K562 (cell line): ENCODE results near the gene LRMDA. TPM values are rescaled to one million over a fixed set of nuclear protein-coding genes. Genes with fewer than 3 reads are reported as not detected.

ENCODE experiments used
- ATAC-seq: fragments of 200-7000 bp; cut with Tn5 transposase; 3 replicates; pipeline ENCODE4 v1.9.1; 2020; ENCODE audit warnings: moderate library complexity
- BruUV-seq: library from RNA; stranded (reverse); fragments of 400-500 nt; replicated peaks from 2 replicates; lab custom pipeline; 2021; lab: Mats Ljungman, UMichigan
- CTCF ChIA-PET: fragments of 300-600 bp; formaldehyde crosslinking; extraction: SDS; loops from one replicate; lab custom pipeline; 2021; ENCODE audit warnings: low intra/inter-chr PET ratio; lab: Yijun Ruan, JAX
- POLR2A ChIA-PET: fragments of 300-600, 350-650 bp; sonication (Branson Sonifier 250); formaldehyde crosslinking; extraction: SDS; loops from one replicate; lab custom pipeline; 2021; ENCODE audit warnings: antibody characterized with exemption, inconsistent platforms; lab: Yijun Ruan, JAX
- DNase-seq, 4 experiments: peaks; one replicate each; pipeline versions ENCODE4 v3.0.0 to v3.0.0-alpha.2; 2011 to 2018; ENCODE audit warnings: low spot score in 3 of 4, mixed read lengths in 3 of 4; ENCODE audit errors: extremely low read depth in 1 of 4
- FAIRE-seq: peaks from 2 replicates; lab custom pipeline; 2011; peaks lifted over from hg19 to GRCh38; lab: Jason Lieb, UNC
- H2AFZ ChIP-seq: 2 replicates; pipeline ENCODE4 v1.6.0; 2011; ENCODE audit warnings: low read depth, low read length, control low read depth, inconsistent platforms
- H3K27ac ChIP-seq: fragments of 200-600 bp; 3 replicates; pipeline ENCODE4 v1.8.0; 2011; ENCODE audit warnings: low read depth, mild to moderate bottlenecking, control low read depth, inconsistent platforms, low read length, moderate library complexity, mixed read lengths; ENCODE audit errors: extremely low read depth
- H3K27me3 ChIP-seq, 2 experiments: fragments of 300-600 bp in 1 of 2; 2 replicates in 1 of 2; 3 replicates in 1 of 2; pipeline versions ENCODE4 v1.6.0 to v1.8.0; 2011; ENCODE audit warnings: inconsistent platforms in 2 of 2, low read length in 2 of 2, mild to moderate bottlenecking in 1 of 2, mixed read lengths in 1 of 2, moderate library complexity in 1 of 2; ENCODE audit not compliant: control insufficient read depth in 2 of 2, insufficient read depth in 2 of 2
- H3K36me3 ChIP-seq: fragments of 300-600 bp; 3 replicates; pipeline ENCODE4 v1.8.0; 2011; ENCODE audit warnings: mild to moderate bottlenecking, low read length, inconsistent platforms; ENCODE audit not compliant: control insufficient read depth, insufficient read depth
- H3K4me1 ChIP-seq, 2 experiments: fragments of 200-600 bp in 1 of 2; replicated peaks in 1 of 2; 2 replicates in 1 of 2; 3 replicates in 1 of 2; pipeline versions ENCODE4 v1.5.1 to v1.8.0; 2011; ENCODE audit warnings: inconsistent platforms in 2 of 2, low read length in 2 of 2, mild to moderate bottlenecking in 1 of 2, mixed read lengths in 1 of 2, moderate library complexity in 1 of 2; ENCODE audit not compliant: control insufficient read depth in 2 of 2, insufficient read depth in 2 of 2
- H3K4me2 ChIP-seq: 2 replicates; pipeline ENCODE4 v1.6.1; 2011; ENCODE audit warnings: low read length, control low read depth, inconsistent platforms, mixed read lengths; ENCODE audit not compliant: insufficient read depth
- H3K4me3 ChIP-seq: fragments of 200-600 bp; sonication (generic), shearing (Covaris generic); 2 replicates; pipeline ENCODE4 v1.5.1; 2016; ENCODE audit warnings: control low read depth, inconsistent platforms
- H3K79me2 ChIP-seq: fragments of 200-600 bp; 3 replicates; pipeline ENCODE4 v1.8.0; 2011; ENCODE audit warnings: low read length, inconsistent platforms; ENCODE audit not compliant: control insufficient read depth, insufficient read depth
- H3K9ac ChIP-seq, 2 experiments: 2 replicates each; pipeline versions ENCODE4 v1.6.0 to v1.6.1; 2011; ENCODE audit warnings: low read depth in 2 of 2, low read length in 2 of 2, control low read depth in 1 of 2, inconsistent platforms in 1 of 2, mild to moderate bottlenecking in 1 of 2, mixed read lengths in 1 of 2; ENCODE audit not compliant: insufficient read depth in 1 of 2
- H3K9me1 ChIP-seq: one replicate; pipeline ENCODE4 v1.6.0; 2011; ENCODE audit warnings: inconsistent platforms, mild to moderate bottlenecking, low read length, moderate library complexity; ENCODE audit not compliant: control insufficient read depth, insufficient read depth
- H3K9me3 ChIP-seq: replicated peaks from 2 replicates; pipeline ENCODE4 v1.5.1; 2011; ENCODE audit warnings: low read depth, low read length, inconsistent platforms; ENCODE audit not compliant: control insufficient read depth, insufficient read depth
- H4K20me1 ChIP-seq: replicated peaks from 2 replicates; pipeline ENCODE4 v1.6.1; 2011; ENCODE audit warnings: low read length, inconsistent platforms, mixed read lengths; ENCODE audit not compliant: control insufficient read depth, insufficient read depth
- ERF ChIP-seq: fragments of 450-650 bp; formaldehyde crosslinking; IDR thresholded peaks from 2 replicates; pipeline ENCODE4 v1.4.0; 2020; ENCODE audit warnings: mild to moderate bottlenecking, mixed read lengths
- HCFC1 ChIP-seq: IDR thresholded peaks from 2 replicates; pipeline ENCODE4 v1.6.1; 2012; ENCODE audit warnings: low read depth, low read length, improper control_type of control experiment
- PBX2 ChIP-seq, 2 experiments: IDR thresholded peaks in 1 of 2; conservative IDR thresholded peaks in 1 of 2; 2 replicates each; pipeline ENCODE4 v1.6.1; 2016; ENCODE audit warnings: low read depth in 2 of 2, mild to moderate bottlenecking in 1 of 2, missing compliant biosample characterization in 1 of 2, missing genetic modification characterization in 1 of 2, moderate library complexity in 1 of 2
- ZNF609 ChIP-seq: sonication (generic); formaldehyde crosslinking; IDR thresholded peaks from 2 replicates; pipeline ENCODE4 v1.8.1; 2023; ENCODE audit warnings: missing genetic modification reagents, mild to moderate bottlenecking, borderline replicate concordance
- WGBS: fragments of 100-300 bp; shearing (Covaris generic); methylation state at CpG from one replicate; pipeline ENCODE4 v1.1.6; 2016; ENCODE audit warnings: low coverage, mixed read lengths; ENCODE audit not compliant: insufficient coverage; ENCODE audit errors: missing lambda C conversion rate; 5-methylcytosine and 5-hydroxymethylcytosine counted together
- in situ Hi-C: fragments of 300-500 bp; cut with MboI; formaldehyde crosslinking; loops from 4 replicates; pipeline ENCODE4 v1.15.0; 2018; ENCODE audit warnings: inconsistent platforms, mixed read lengths
- intact Hi-C: fragments of 100-400 bp; cut with micrococcal nuclease; formaldehyde crosslinking; loops from 2 replicates; pipeline ENCODE4 v1.14.2; 2022
- polyA plus RNA-seq, 8 experiments: library from polyadenylated mRNA; depleted of rRNA in 4 of 8; stranded (reverse) in 5 of 8; unstranded in 3 of 8; fragments of >200 nt; fragmentation: Nextera tagmentation in 2 of 8; fragmentation: Illumina TruSeq in 1 of 8; extraction: Ambion mirVana in 2 of 8; extraction: Trizol in 1 of 8; gene quantifications; 2 replicates each; pipeline versions ENCODE4 v1.2.1 to v1.2.3, GENCODE V29; 2011 to 2014; ENCODE audit warnings: inconsistent platforms in 1 of 8, missing spikeins in 1 of 8
- total RNA-seq, 7 experiments: library from RNA; depleted of rRNA in 6 of 7; stranded (reverse); fragments of >200 nt in 6 of 7; fragmentation: Illumina TruSeq in 2 of 7; extraction: Trizol in 2 of 7; gene quantifications; 2 replicates each; pipeline versions ENCODE4 v1.2.1 to v1.2.3, GENCODE V29; 2011 to 2021; ENCODE audit warnings: low replicate concordance in 1 of 7

The LRMDA gene
- total and polyA plus RNA-seq, 9 of the 15 experiments (the other 6 are each of a cell fraction or from before 2014, with no cell fraction given) = 0.25 TPM; not detected in 8

GRCh38 chr10:76328348-76328747 lies 896.9 kb downstream of the LRMDA start:
- no peak overlapping the region for H3K4me3 ChIP-seq
- H2AFZ ChIP-seq = no peak overlapping the region
- no peak for ATAC-seq
- 3% methylated on average over 2 of the region's 2 CpGs for WGBS
- no peaks in the 10 kb centered on the region for H4K20me1 ChIP-seq
- in situ Hi-C loops = no loop called here
- no peak overlapping the region for H3K27ac ChIP-seq
- intact Hi-C loops = no loop called here
- no peaks in the 10 kb centered on the region for H3K9me3 ChIP-seq
- H3K9me1 ChIP-seq = no peaks in the 10 kb centered on the region
- CTCF ChIA-PET = no interaction called here
- H3K4me2 ChIP-seq = no peak overlapping the region
- H3K79me2 ChIP-seq = no peaks in the 10 kb centered on the region
- TF ChIP-seq HCFC1 (no peak), ERF (no peak), ZNF609 (CRISPR knock-in tag) (no peak), PBX2 (CRISPR knock-in tag; IDR thresholded peaks at IDR 0.05; ENCODE audit: low read depth) (no peak), PBX2 (tag; conservative IDR thresholded peaks at IDR 0.05; ENCODE audit: low read depth) (no peak)
- TF ChIP-seq, all 486 proteins: peak for 0
- Histone ChIP-seq H3K9ac (no peak overlapping the region), H3K4me1 (no peaks in the 10 kb centered on the region), H3K27me3 (no peaks in the 10 kb centered on the region), H3K36me3 (no peaks in the 10 kb centered on the region)
- FAIRE-seq = no peak
- DNase-seq = no peak
- no TSS peak for BruUV-seq
- POLR2A ChIA-PET = interaction anchor here (1.1 kb wide), 1 partner anchor 13 kb away, joined by 3 read pairs; no protein-coding TSS in a partner anchor
